Head of caudate nucleus (tissue), 42 donors: Measurements from ENCODE around the gene NOL9.
A peak's percentile ranks its signal among the peaks of the same experiment; 100 is the strongest.

ENCODE experiments used
- DNase-seq, 42 donors: peaks; one replicate each; pipeline versions ENCODE4 v3.0.0 to v3.0.0-alpha.2; 2020 to 2021; ENCODE audit warnings: mixed read lengths in 7 of 42
- intact Hi-C: fragments of 100-400 bp; cut with DNase I; formaldehyde crosslinking; loops from one replicate; pipeline ENCODE4 v1.15.0; 2022

NOL9 gene

DNA sequence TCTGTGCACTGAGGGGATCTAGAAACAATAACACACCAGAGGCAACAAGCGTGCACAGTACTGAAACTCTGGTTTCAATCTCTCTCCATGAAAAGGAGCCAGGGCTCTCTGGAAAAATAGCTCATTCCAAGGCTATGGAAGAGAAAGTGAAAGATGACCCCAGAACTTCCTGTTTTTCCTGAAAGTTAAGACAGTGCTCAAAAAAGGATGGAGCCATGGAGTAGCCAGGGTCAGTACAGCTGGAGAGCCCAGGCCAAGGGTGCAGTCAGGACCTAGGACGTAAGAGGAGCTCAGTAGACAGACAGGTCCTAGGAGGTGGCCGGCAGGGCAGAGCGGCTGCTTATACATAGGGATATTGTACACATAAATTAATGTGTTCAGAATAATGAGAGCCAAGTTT, 19.1 kb downstream of the NOL9 start:
- no peak for DNase-seq
- intact Hi-C loops, result no loop called here

DNA sequence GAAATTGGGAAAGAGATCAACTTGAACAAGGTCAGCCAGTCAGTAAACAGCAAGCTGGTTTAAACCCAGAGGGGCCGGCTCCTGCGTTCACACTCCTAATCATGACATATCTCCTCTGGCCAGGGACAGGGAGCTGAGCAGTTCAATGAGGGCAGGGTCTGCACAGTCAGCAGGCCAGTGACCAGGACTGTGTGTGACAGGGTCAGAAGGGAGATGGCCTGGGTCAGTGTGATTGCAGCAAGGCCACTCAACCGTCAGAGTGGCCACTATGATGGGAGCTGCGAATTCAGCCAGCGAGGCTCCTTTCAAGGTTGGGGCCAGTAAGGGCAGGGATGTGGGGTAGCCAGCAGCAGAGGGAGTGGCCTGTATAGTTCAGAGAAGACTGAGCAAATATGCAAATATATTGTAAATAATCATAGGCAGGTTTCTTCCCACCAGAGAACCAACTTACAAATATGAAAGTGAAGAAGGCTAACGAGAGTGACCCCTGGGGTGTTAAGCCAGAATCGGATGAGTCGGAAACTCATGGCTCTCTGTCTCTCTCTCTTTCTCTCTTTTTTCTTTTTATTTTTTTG, 20.0 kb downstream of the NOL9 start:
- no peak for DNase-seq
- intact Hi-C loops, result no loop called here

DNA sequence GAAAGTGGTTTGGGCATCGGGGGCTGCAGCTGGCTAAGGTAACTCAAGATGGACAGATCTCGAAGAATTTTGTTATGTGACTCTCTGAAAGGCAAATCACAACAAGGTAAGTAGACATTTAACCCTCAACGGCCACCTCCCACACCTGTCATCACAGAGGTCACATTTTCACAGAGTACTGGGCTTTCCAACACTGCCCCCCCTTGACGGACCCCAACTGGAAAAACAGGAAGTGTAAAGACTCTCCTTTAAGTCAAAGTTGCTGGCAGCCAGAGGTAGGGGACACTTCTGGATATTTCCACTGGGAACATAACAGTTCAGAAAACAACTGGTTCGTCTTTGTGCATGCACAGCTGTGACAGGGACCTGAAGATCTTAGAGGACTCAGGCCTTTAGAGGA, 22.3 kb downstream of the NOL9 start:
- DNase-seq, result no peak
- intact Hi-C loops, result no loop called here

GRCh38 chr1:6530504-6531160, 23.7 kb downstream of the NOL9 start:
- intact Hi-C loops, result no loop called here
- no peak for DNase-seq

DNA sequence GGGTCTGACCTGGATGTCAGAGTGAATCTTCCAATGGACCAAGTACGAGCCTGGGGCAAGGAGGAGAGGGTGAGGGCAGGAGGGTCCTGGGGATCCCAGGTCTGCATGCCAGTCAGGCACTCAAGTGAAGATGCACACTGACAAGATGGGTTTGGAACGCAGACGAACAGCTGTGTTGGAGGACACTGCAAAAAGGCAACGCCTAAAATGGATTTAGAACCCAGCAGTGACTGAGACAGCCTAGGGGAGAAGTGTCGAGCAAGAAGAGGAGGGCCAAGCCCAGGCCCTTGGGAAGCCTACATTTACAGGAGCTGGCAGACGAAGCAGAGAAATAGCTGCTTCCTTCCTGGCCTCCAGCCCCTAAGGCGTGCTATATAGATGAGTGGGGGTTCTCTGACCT, 25.8 kb downstream of the NOL9 start:
- DNase-seq, result no peak
- intact Hi-C loops, result no loop called here

DNA sequence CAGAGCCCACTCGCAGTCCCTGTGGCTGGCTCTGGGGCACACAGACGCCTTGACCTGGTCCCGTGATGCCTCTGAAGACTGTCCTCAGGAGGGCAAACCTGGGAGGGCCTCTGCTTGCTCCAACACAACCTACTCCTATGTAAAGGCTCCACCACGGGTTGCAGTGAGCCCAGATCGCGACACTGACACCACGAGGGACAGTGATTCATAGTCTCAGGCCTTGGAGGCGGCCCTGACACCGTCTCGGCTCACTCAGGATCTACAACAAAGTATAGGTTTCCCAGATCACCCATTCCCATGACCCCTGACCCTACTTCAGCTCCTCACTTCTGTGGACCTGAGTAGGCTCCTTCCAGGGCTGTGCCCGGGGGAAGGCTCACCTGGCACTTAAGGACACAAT, 28.0 kb downstream of the NOL9 start:
- no peak for DNase-seq
- intact Hi-C loops, result no loop called here

GRCh38 chr1:6523566-6523965, 30.7 kb downstream of the NOL9 start:
- peak in 5 of 42 donors; percentile 15 to 52 (median 40) for DNase-seq
- intact Hi-C loops, result no loop called here

DNA sequence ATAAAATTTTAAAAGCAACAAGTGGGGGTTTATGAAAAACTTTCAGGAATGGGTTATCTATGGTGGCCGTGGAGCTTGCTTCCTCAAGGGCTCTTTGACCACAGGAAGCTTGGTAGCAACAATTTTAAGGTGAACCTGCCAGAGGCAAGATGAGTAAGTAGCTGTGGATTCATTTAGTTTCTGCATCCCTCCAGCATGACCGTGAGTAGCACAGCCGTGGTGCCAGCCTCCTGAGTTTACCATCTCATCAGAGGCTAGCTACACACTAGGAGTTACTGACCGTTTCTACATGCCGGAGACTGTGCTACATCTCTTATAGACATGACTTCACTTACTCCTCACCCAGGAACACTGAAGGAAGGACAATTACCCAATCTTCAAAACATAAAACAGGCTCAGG, 32.8 kb downstream of the NOL9 start:
- intact Hi-C loops, result no loop called here
- DNase-seq, result no peak

GRCh38 chr1:6519935-6520671, 34.2 kb downstream of the NOL9 start:
- intact Hi-C loops, result no loop called here
- DNase-seq, result peak in 28 of 42 donors; percentile 37 to 82 (median 63)

DNA sequence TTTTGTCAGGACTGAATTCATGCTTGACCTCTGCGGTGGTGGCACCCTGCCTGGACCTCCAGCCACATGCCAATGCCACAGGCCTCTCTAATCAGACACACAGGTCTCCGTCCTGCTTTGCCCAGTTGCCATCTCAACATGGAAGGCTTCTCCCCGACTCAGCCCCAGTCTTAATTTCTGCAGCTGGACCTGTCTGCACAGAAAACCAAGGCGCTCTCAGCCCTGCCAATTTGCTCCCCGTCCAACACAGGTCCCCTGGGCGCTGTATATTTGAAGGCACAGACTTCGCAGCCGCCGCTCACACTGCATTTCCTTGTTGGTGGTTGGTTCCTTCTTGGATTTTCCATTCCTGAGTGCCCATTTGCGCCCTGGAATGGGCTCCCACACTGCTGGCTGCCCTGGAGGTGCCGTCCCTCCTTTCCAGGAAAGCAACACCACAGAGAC, 34.8 kb downstream of the NOL9 start:
- intact Hi-C loops, result no loop called here
- no peak for DNase-seq

DNA sequence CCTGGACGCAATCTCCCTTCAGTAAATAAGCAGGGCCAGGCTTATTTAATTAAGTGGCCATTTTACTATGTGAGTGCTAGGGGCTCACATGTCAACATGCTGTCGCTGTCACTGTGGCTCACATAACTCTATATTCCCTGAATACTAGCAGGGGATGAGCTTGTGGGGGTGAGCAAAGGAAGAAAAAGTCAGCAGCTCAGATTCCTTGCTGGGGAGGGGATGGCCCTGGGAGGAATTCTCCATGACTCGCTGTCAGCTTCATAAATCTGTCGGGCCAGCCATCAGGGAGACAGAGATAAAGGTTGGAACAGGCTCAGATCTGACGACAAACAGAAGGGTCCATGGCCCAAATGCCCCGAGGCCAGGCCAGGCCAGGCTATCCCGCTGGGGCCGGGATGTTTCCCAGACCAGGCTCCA, 36.9 kb downstream of the NOL9 start:
- intact Hi-C loops, result no loop called here
- no peak for DNase-seq

DNA sequence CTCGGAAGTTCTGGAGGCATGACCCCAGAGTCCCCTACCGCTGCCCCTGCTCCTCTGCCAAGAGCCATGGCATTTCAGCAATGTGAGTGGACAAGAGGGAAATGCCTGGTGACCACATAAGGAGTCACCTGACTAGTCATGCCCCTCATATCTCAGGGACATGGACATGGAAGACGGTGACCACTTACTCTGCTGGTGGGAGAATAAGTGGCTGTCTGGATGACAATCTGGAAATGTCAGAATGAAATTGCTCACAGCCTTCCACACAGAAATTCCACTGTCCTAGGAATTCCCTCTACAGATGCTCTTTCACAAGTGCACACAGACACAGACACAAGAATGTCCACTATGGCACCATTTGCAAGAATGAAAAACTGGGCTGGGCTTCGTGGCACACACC, 38.5 kb downstream of the NOL9 start:
- DNase-seq, result no peak
- intact Hi-C loops, result no loop called here

- DNase-seq, result no peak
- intact Hi-C loops, result no loop called here
Observed at GRCh38 chr1:6513320-6513801, 41.0 kb downstream of the NOL9 start.

DNA sequence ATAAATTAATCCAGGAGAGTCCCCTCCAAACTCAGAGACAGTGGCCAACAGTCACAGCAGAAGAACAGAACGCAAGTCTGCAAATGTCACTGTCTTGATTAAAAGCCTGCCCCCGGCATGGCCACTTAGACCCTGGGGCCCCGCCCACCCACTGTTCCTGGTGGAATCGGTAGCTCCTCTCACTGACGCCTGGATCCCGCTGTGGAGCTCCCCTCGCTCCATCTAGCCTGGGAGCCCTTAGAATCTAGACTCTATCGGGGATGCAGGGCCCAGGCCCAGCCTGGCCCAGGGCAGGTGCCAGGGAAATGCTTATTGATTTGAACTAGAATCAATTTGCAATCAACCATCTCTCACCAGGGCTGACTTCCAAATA, 41.4 kb downstream of the NOL9 start:
- no peak for DNase-seq
- intact Hi-C loops, result no loop called here

- intact Hi-C loops, result no loop called here
Observed at GRCh38 chr1:6512245-6512907, 41.9 kb downstream of the NOL9 start.

DNA sequence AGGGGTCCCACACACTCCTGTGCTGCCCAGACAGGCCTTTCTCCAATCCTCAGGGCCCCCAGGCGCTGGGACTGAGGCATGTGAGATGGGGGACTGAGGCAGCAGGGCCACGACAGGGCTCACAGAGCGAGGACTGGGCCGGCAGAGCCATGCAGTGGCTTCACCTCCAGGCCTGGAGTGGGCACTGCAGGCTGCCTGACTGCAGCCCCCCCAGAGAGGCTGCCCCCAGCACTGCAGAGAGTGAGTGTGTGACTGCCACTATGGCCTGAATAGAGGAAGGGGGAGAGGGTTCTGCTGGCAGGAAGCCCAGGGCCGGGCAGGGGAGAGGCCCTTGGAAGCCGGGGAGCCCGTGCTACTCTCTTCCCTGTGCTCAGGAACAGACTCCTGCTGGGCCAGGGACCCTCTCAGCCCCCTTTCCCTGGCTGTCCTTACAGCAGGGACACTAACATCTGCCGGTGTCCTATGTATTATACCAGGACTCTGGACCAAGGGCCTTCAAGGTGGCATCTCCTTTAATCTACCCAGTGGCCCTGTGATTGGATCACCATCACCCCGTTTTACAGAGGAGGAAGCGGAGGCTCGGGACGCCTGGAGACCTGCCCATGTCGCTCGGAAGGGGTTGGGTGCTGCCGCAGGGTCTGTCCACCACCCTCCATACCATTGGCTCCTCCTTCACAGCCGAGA, 42.6 kb downstream of the NOL9 start:
- intact Hi-C loops, result no loop called here
- DNase-seq, result no peak

More at GRCh38 chr1:6512245-6512907, 41.9 kb downstream of the NOL9 start:
- no peak for DNase-seq

GRCh38 chr1:6511056-6511455, 43.3 kb downstream of the NOL9 start:
- DNase-seq, result no peak
- intact Hi-C loops, result no loop called here

DNA sequence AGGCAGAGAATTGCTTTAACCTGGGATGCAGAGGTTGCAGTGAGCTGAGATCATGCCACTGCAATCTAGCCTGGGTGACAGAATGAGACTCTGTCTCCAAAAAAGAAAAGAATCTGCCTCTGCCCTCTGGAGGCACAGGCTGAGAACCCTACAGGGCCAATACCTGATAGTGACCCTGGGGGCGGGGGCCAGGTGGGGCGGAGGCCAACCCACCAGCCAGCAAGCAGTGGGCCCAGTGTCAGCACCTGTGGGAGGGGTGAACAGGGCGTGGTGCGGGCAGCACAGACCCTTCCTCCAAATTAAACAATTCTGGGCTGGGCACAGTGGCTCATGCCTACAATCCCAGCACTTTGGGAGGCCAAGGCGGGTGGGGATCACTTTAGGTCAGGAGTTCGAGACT, 43.8 kb downstream of the NOL9 start:
- intact Hi-C loops, result no loop called here

DNA sequence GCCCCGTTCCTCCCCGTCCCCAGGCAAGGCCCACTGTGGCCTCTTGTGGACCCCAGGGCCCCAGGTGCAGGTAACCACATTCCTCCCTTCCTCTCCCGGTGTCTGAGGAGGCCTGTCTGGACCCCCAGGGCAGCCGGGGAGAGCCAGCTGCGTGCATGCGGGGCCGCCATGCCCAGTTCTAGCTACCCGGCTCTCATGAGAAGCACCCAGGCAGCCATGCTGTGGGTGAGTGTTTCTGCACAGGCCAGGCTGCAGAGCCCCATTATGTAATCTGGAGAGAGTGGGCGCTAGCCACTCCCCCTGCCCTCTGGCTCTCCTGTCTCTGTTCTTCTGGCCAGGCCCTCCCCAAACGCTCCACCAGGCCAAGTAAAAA, 44.4 kb downstream of the NOL9 start:
- intact Hi-C loops, result no loop called here
- DNase-seq, result peak in 9 of 42 donors; percentile 34 to 65 (median 46)

More for the DNA sequence above, 43.8 kb downstream of the NOL9 start:
- DNase-seq, result no peak
